ENCODE results near the gene XPR1.

Gene XPR1

DNA sequence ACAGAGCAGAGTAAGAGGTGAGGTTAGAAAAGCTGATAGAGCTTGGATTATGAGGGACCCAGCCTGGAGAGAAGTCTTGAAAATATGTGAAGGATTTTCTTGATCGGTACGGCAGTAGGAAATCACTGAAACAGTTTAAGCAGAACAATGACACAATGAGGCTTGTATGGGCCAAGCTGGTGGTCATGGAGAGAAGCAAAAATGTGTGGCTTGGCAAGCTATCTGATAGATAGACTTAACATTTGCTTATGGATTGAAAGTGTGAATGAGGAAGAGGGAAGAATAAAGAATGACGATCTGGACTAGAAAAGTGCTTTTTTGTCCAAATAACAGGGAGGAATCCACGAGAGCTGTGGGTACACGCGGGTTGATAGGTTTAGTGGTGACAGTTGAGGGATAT is 15.4 kb upstream of the XPR1 start:
- TF ChIP-seq EZH2phosphoT487 (IDR thresholded peaks at IDR 0.05; ENCODE audit: borderline replicate concordance, low read length): no peak
- TF ChIP-seq, protein P1, sequence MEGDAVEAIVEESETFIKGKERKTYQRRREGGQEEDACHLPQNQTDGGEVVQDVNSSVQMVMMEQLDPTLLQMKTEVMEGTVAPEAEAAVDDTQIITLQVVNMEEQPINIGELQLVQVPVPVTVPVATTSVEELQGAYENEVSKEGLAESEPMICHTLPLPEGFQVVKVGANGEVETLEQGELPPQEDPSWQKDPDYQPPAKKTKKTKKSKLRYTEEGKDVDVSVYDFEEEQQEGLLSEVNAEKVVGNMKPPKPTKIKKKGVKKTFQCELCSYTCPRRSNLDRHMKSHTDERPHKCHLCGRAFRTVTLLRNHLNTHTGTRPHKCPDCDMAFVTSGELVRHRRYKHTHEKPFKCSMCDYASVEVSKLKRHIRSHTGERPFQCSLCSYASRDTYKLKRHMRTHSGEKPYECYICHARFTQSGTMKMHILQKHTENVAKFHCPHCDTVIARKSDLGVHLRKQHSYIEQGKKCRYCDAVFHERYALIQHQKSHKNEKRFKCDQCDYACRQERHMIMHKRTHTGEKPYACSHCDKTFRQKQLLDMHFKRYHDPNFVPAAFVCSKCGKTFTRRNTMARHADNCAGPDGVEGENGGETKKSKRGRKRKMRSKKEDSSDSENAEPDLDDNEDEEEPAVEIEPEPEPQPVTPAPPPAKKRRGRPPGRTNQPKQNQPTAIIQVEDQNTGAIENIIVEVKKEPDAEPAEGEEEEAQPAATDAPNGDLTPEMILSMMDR (IDR thresholded peaks at IDR 0.05; ENCODE audit: low read depth, low read length, poor library complexity, severe bottlenecking): no peak
- H3K79me2 ChIP-seq (ENCODE audit: control insufficient read depth, low read length): no peaks in the 10 kb centered on the region
- no peaks in the 10 kb centered on the region for H3K27me3 ChIP-seq (ENCODE audit: control insufficient read depth, low read length)
- H3F3A ChIP-seq (ENCODE audit: control insufficient read depth, insufficient read depth): no peaks in the 10 kb centered on the region
- no peaks in the 10 kb centered on the region for H4K20me1 ChIP-seq (ENCODE audit: control insufficient read depth, insufficient read depth, low read depth, low read length)
- no peak overlapping the region for H3K4me2 ChIP-seq (ENCODE audit: low read length)
- H3K9me2 ChIP-seq (replicated peaks; ENCODE audit: control insufficient read depth, low read length): no peaks in the 10 kb centered on the region
- H3K9me3 ChIP-seq (ENCODE audit: control insufficient read depth, insufficient read depth, low read length): no peaks in the 10 kb centered on the region
- H3K36me3 ChIP-seq (ENCODE audit: control insufficient read depth, low read length): no peaks in the 10 kb centered on the region
- peaks cover 9% of the 10 kb centered on the region for H3K4me1 ChIP-seq (ENCODE audit: control insufficient read depth, low read length)
- H3K27ac ChIP-seq (ENCODE audit: low read depth, low read length): no peak overlapping the region
- no peak overlapping the region for H3K4me3 ChIP-seq (ENCODE audit: low read length)

DNA sequence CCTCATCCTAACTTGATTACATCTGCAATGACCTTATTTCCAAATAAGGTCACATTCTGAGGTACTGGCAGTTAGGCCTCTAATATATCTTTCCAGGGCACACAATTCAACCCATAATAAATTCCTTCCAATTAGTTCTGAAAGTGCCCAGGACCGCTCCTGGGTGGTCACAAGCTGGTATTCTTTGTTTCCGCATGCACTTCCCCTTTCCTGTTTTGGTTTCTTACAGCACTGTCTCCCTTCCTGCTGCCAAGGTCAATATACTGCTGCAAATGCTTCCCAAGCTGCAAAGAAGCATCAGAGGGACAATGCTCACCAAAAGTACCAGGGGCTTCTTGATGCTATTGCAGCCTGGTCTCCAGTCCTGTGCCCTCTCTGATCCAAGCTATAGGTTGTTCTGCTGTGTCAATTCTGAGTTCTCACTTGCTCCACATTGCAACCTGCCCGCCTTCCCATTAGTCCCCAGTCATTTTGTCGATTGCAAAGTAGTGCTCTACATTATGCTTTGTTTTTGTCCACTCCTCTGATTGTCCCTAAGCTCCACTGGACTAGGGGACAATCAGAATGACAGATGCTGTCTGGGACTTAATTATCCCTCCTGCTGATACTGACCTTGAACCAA is 13.9 kb upstream of the XPR1 start:
- H4K20me1 ChIP-seq (ENCODE audit: control insufficient read depth, insufficient read depth, low read depth, low read length): no peaks in the 10 kb centered on the region
- H3K27me3 ChIP-seq (ENCODE audit: control insufficient read depth, low read length): no peaks in the 10 kb centered on the region
- no peak for TF ChIP-seq EZH2phosphoT487 (IDR thresholded peaks at IDR 0.05; ENCODE audit: borderline replicate concordance, low read length)
- TF ChIP-seq, protein P1 (IDR thresholded peaks at IDR 0.05; ENCODE audit: low read depth, low read length, poor library complexity, severe bottlenecking): no peak
- H3K79me2 ChIP-seq (ENCODE audit: control insufficient read depth, low read length): no peaks in the 10 kb centered on the region
- H3F3A ChIP-seq (ENCODE audit: control insufficient read depth, insufficient read depth): no peaks in the 10 kb centered on the region
- H3K27ac ChIP-seq (ENCODE audit: low read depth, low read length): no peak overlapping the region
- no peaks in the 10 kb centered on the region for H3K9me2 ChIP-seq (replicated peaks; ENCODE audit: control insufficient read depth, low read length)
- H3K4me3 ChIP-seq (ENCODE audit: low read length): no peak overlapping the region
- H3K4me2 ChIP-seq (ENCODE audit: low read length): no peak overlapping the region
- H3K36me3 ChIP-seq (ENCODE audit: control insufficient read depth, low read length): no peaks in the 10 kb centered on the region
- H3K4me1 ChIP-seq (ENCODE audit: control insufficient read depth, low read length): peaks cover 6% of the 10 kb centered on the region; the same call in 1 of the 2 replicates
- H3K9me3 ChIP-seq (ENCODE audit: control insufficient read depth, insufficient read depth, low read length): no peaks in the 10 kb centered on the region

DNA sequence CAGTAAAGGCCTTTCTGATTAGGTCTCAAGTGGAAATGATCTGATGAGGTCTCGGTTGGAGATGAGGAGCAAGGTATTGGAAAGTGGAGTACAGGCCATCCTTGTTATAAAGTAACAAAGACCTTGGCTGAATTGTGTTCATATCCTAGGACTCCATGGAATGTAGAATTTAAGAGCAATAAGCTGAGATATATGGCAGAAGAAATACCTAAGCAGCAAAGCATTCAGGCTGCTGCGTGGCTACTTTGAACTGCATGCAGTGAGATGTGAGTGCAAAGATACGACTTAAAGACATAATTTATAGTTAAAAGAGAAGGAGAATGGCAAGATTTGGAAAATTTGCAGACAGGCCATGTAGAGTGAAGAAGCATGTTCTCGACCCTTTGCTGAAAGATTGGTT is 11.2 kb upstream of the XPR1 start:
- Histone ChIP-seq H3F3A (ENCODE audit: control insufficient read depth, insufficient read depth) (no peaks in the 10 kb centered on the region), H3K4me3 (ENCODE audit: low read length) (no peak overlapping the region), H3K4me2 (ENCODE audit: low read length) (no peak overlapping the region), H3K9me3 (ENCODE audit: control insufficient read depth, insufficient read depth, low read length) (no peaks in the 10 kb centered on the region), H3K9me2 (replicated peaks; ENCODE audit: control insufficient read depth, low read length) (no peaks in the 10 kb centered on the region), H3K27me3 (ENCODE audit: control insufficient read depth, low read length) (no peaks in the 10 kb centered on the region; the same call in 1 of the 2 replicates), H3K79me2 (ENCODE audit: control insufficient read depth, low read length) (no peaks in the 10 kb centered on the region), H4K20me1 (ENCODE audit: control insufficient read depth, insufficient read depth, low read depth, low read length) (no peaks in the 10 kb centered on the region), H3K4me1 (ENCODE audit: control insufficient read depth, low read length) (peaks cover 6% of the 10 kb centered on the region; the same call in 1 of the 2 replicates), H3K36me3 (ENCODE audit: control insufficient read depth, low read length) (no peaks in the 10 kb centered on the region), H3K27ac (ENCODE audit: low read depth, low read length) (no peak overlapping the region)
- TF ChIP-seq EZH2phosphoT487 (IDR thresholded peaks at IDR 0.05; ENCODE audit: borderline replicate concordance, low read length): no peak
- TF ChIP-seq, protein P1 (IDR thresholded peaks at IDR 0.05; ENCODE audit: low read depth, low read length, poor library complexity, severe bottlenecking): no peak

Measured in DOHH2 (cell line).